Trophoblast cell (in vitro differentiated cells and primary cell): ENCODE measurements around the gene LDB2.
A peak's percentile ranks its signal among the peaks of the same experiment; 100 is the strongest.

Experiments
- DNase-seq, 2 donors: peaks; one replicate each; pipeline ENCODE4 v3.0.0-alpha.2; 2016
- H2AFZ ChIP-seq: 2 replicates; pipeline ENCODE4 v1.6.1; 2013; ENCODE audit warnings: low read length, moderate library complexity, mild to moderate bottlenecking; ENCODE audit not compliant: insufficient read depth, poor library complexity
- H2AK5ac ChIP-seq: 2 replicates; pipeline ENCODE4 v1.6.1; 2013; ENCODE audit warnings: mild to moderate bottlenecking, low read length
- H2BK120ac ChIP-seq: 2 replicates; pipeline ENCODE4 v1.6.1; 2013; ENCODE audit warnings: low read length, mild to moderate bottlenecking, moderate library complexity; ENCODE audit not compliant: insufficient read depth, poor library complexity
- H2BK12ac ChIP-seq: 2 replicates; pipeline ENCODE4 v1.6.1; 2013; ENCODE audit warnings: mild to moderate bottlenecking, low read length, moderate library complexity
- H2BK5ac ChIP-seq: 2 replicates; pipeline ENCODE4 v1.6.1; 2013; ENCODE audit warnings: low read length, low read depth, moderate library complexity, mild to moderate bottlenecking; ENCODE audit not compliant: poor library complexity
- H3K14ac ChIP-seq: 2 replicates; pipeline ENCODE4 v1.6.1; 2013; ENCODE audit warnings: mild to moderate bottlenecking, low read length
- H3K18ac ChIP-seq: 2 replicates; pipeline ENCODE4 v1.6.1; 2013; ENCODE audit warnings: mild to moderate bottlenecking, low read length
- H3K23ac ChIP-seq: 2 replicates; pipeline ENCODE4 v1.6.1; 2013; ENCODE audit warnings: low read length
- H3K27ac ChIP-seq: 2 replicates; pipeline ENCODE4 v1.5.1; 2013; ENCODE audit warnings: low read depth, mild to moderate bottlenecking, inconsistent platforms, low read length, moderate library complexity
- H3K27me3 ChIP-seq: 2 replicates; pipeline ENCODE4 v1.6.1; 2013; ENCODE audit warnings: inconsistent platforms, mild to moderate bottlenecking, low read length, moderate library complexity; ENCODE audit not compliant: insufficient read depth
- H3K36me3 ChIP-seq, 2 experiments: 1 replicate in 1 of 2; 2 replicates in 1 of 2; pipeline ENCODE4 v1.6.1; 2013; ENCODE audit warnings: low read length in 2 of 2, mild to moderate bottlenecking in 2 of 2, moderate library complexity in 1 of 2; ENCODE audit not compliant: insufficient read depth in 2 of 2, control insufficient read depth in 1 of 2
- H3K4ac ChIP-seq: 2 replicates; pipeline ENCODE4 v1.6.1; 2013; ENCODE audit warnings: low read depth, mild to moderate bottlenecking, low read length, moderate library complexity
- H3K4me1 ChIP-seq, 2 experiments: 1 replicate in 1 of 2; 2 replicates in 1 of 2; pipeline ENCODE4 v1.6.1; 2013; ENCODE audit warnings: low read length in 2 of 2, mild to moderate bottlenecking in 2 of 2, moderate library complexity in 1 of 2; ENCODE audit not compliant: insufficient read depth in 2 of 2, control insufficient read depth in 1 of 2
- H3K4me2 ChIP-seq: 2 replicates; pipeline ENCODE4 v1.6.1; 2013; ENCODE audit warnings: inconsistent platforms, mild to moderate bottlenecking, low read length, moderate library complexity
- H3K4me3 ChIP-seq: 2 replicates; pipeline ENCODE4 v1.5.1; 2013; ENCODE audit warnings: mild to moderate bottlenecking, low read depth, low read length, inconsistent platforms
- H3K79me1 ChIP-seq: one replicate; pipeline ENCODE4 v1.6.1; 2013; ENCODE audit warnings: low read length
- H3K79me2 ChIP-seq: 2 replicates; pipeline ENCODE4 v1.6.1; 2013; ENCODE audit warnings: low read length, mild to moderate bottlenecking; ENCODE audit not compliant: control insufficient read depth, insufficient read depth, poor library complexity
- H3K9ac ChIP-seq: 2 replicates; pipeline ENCODE4 v1.6.1; 2013; ENCODE audit warnings: mild to moderate bottlenecking, low read length
- H3K9me3 ChIP-seq: 2 replicates; pipeline ENCODE4 v1.6.1; 2013; ENCODE audit warnings: low read depth, mild to moderate bottlenecking, control low read depth, inconsistent platforms, low read length; ENCODE audit not compliant: insufficient read depth
- H4K12ac ChIP-seq: 2 replicates; pipeline ENCODE4 v1.6.1; 2013; ENCODE audit warnings: low read depth, mild to moderate bottlenecking, low read length, moderate library complexity
- H4K8ac ChIP-seq: 2 replicates; pipeline ENCODE4 v1.6.1; 2013; ENCODE audit warnings: low read depth, mild to moderate bottlenecking, low read length, moderate library complexity
- H4K91ac ChIP-seq: one replicate; pipeline ENCODE4 v1.6.1; 2013; ENCODE audit warnings: low read depth, mild to moderate bottlenecking, low read length, moderate library complexity
- WGBS: extraction: QIAGEN DNeasy Blood & Tissue Kit; methylation state at CpG from one replicate; pipeline ENCODE4 v1.1.7; 2013; ENCODE audit warnings: missing lambda C conversion rate; ENCODE audit not compliant: insufficient read length, insufficient coverage; ENCODE audit errors: extremely low coverage; 5-methylcytosine and 5-hydroxymethylcytosine counted together

The LDB2 gene

DNA sequence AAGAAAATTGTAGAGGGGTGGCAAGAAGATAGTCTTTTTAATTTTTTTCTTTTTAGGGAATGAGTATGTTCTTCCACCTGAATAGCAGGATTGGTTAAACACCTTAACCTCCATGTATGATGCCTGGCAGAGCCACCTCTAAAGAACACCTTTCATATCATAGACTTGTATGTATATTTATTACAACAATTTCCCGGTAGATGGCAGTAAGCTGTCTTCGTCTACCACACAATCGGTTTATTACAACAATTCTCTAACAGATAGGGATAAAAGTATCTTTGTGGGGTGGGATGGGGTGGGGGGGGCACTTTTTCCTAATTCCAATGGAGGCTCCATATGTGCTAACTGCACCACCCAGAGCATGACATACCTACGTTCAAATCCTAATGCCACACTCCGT is 255.5 kb downstream of the LDB2 start:
- H3K18ac ChIP-seq = no peak overlapping the region
- peak in 1 of 2 donors; percentile 16 for DNase-seq
- H3K79me1 ChIP-seq = no peaks in the 10 kb centered on the region
- no peak overlapping the region for H2BK120ac ChIP-seq
- no peak overlapping the region for H3K23ac ChIP-seq
- no peak overlapping the region for H2BK12ac ChIP-seq
- H4K12ac ChIP-seq = no peak overlapping the region
- no peak overlapping the region for H2AFZ ChIP-seq
- no peak overlapping the region for H2BK5ac ChIP-seq
- no peak overlapping the region for H3K4me3 ChIP-seq
- H3K79me2 ChIP-seq = no peaks in the 10 kb centered on the region
- H3K27ac ChIP-seq = no peak overlapping the region
- no peaks in the 10 kb centered on the region for H3K36me3 ChIP-seq
- H4K91ac ChIP-seq = no peak overlapping the region
- H3K9me3 ChIP-seq = no peaks in the 10 kb centered on the region
- H3K9ac ChIP-seq = no peak overlapping the region
- no peak overlapping the region for H4K8ac ChIP-seq
- H2AK5ac ChIP-seq = no peak overlapping the region
- H3K4me2 ChIP-seq = no peak overlapping the region
- no peaks in the 10 kb centered on the region for H3K4me1 ChIP-seq
- H3K14ac ChIP-seq = no peak overlapping the region
- no CpG with 5 or more reads among the region's 5 CpGs for WGBS
- no peak overlapping the region for H3K4ac ChIP-seq
- no peaks in the 10 kb centered on the region for H3K27me3 ChIP-seq

DNA sequence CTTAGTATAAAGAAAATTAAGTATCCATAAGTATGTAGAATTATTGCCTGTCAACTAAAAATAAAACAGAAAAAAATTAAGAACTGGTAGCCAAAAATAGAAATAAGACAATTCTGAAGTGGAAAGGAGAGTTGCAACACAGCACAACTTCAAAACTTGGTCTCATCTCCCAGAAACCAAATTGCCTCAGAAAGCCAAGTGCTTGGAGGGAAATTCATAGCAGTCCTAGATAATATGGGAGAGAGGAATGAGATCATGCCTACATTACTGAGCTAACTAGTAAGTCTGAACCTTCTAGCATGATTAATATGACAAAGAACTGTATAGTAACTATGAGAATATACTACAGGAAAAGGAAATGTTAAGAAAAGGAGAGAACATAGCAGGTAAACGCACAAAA is 256.5 kb downstream of the LDB2 start:
- no peak overlapping the region for H3K27ac ChIP-seq
- H3K79me1 ChIP-seq = no peaks in the 10 kb centered on the region
- no CpG with 5 or more reads among the region's 1 CpG for WGBS
- H3K9me3 ChIP-seq = no peaks in the 10 kb centered on the region
- H2AFZ ChIP-seq = no peak overlapping the region
- no peaks in the 10 kb centered on the region for H3K27me3 ChIP-seq
- no peak overlapping the region for H2AK5ac ChIP-seq
- no peak overlapping the region for H2BK12ac ChIP-seq
- no peak overlapping the region for H2BK5ac ChIP-seq
- H3K23ac ChIP-seq = no peak overlapping the region
- H3K4me1 ChIP-seq = no peaks in the 10 kb centered on the region
- H3K79me2 ChIP-seq = no peaks in the 10 kb centered on the region
- no peak overlapping the region for H4K91ac ChIP-seq
- no peak overlapping the region for H3K14ac ChIP-seq
- no peak overlapping the region for H4K8ac ChIP-seq
- no peak overlapping the region for H2BK120ac ChIP-seq
- H4K12ac ChIP-seq = no peak overlapping the region
- H3K18ac ChIP-seq = no peak overlapping the region
- no peak overlapping the region for H3K9ac ChIP-seq
- H3K4ac ChIP-seq = no peak overlapping the region
- DNase-seq = peak in 1 of 2 donors; percentile 19
- no peak overlapping the region for H3K4me3 ChIP-seq
- no peak overlapping the region for H3K4me2 ChIP-seq
- H3K36me3 ChIP-seq = no peaks in the 10 kb centered on the region

DNA sequence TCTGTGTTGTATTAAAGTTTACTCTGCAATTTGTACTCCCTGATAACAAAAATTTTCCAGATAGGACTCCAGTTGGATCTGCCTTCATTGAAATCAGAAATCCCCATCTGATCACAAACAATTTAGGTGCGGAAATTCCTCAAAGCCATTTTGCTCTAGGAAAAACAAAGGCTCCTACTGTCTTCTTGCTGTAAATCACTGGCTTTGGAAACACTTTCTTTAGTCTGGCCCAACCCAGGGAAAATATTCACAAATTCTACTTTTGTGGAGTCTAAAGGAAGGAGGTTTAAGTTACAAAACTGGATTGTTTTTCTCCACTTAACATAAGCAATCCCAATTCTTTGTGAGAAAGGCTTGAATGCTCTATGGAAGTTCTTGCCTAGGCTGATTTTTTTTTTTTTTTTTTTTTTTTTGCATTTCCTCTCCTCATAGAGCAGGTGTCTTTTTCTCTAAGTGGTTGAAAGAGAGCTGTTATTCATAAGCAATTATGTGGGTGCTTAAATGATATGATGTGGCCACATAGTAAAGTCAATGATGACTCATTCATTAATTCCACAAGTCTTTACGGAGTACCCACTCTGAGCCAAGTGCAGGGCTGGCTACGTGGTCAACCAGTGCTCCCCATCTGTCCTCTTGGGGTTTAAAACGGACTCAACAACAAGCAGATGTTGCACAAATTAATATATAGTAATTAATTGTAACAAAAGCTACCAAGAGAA is 261.4 kb downstream of the LDB2 start:
- Histone ChIP-seq H2AK5ac (no peak overlapping the region), H3K18ac (no peak overlapping the region), H4K8ac (no peak overlapping the region), H3K14ac (no peak overlapping the region), H3K79me2 (no peaks in the 10 kb centered on the region), H3K23ac (no peak overlapping the region), H3K79me1 (no peaks in the 10 kb centered on the region), H4K12ac (no peak overlapping the region), H2AFZ (no peak overlapping the region), H3K27ac (no peak overlapping the region), H3K27me3 (no peaks in the 10 kb centered on the region), H3K9me3 (no peaks in the 10 kb centered on the region), H3K4me1 (no peaks in the 10 kb centered on the region), H4K91ac (no peak overlapping the region), H2BK5ac (no peak overlapping the region), H2BK12ac (no peak overlapping the region), H3K9ac (no peak overlapping the region), H2BK120ac (no peak overlapping the region), H3K4me3 (no peak overlapping the region), H3K36me3 (no peaks in the 10 kb centered on the region), H3K4ac (no peak overlapping the region), H3K4me2 (no peak overlapping the region)
- no peak for DNase-seq
- no CpG with 5 or more reads among the region's 4 CpGs for WGBS

DNA sequence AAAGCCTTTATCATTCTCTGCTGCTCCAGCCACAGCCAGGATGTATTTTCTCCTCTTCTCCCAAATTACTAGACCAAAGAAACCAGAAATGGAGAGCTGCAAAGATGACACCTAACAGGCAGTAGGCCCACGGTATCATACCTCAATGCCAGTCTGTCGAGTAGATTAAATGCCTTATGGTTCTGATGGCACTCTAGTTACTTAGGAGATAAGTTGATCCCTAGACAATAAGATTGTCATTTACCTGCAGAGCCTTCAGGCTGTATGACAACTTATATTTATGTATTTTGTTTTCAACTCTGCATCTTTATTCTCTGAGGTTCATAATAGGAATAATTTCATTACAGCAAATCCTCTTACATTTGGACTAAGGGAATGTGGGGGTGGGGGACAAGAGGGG is 262.1 kb downstream of the LDB2 start:
- Histone ChIP-seq H2BK12ac (no peak overlapping the region), H4K12ac (no peak overlapping the region), H3K36me3 (no peaks in the 10 kb centered on the region), H3K14ac (no peak overlapping the region), H3K27ac (no peak overlapping the region), H3K4me3 (no peak overlapping the region), H3K23ac (no peak overlapping the region), H3K79me2 (no peaks in the 10 kb centered on the region), H3K9me3 (no peaks in the 10 kb centered on the region), H3K18ac (no peak overlapping the region), H3K27me3 (no peaks in the 10 kb centered on the region), H3K4ac (no peak overlapping the region), H3K79me1 (no peaks in the 10 kb centered on the region), H2BK5ac (no peak overlapping the region), H3K9ac (no peak overlapping the region), H3K4me2 (no peak overlapping the region), H3K4me1 (no peaks in the 10 kb centered on the region), H4K91ac (no peak overlapping the region), H4K8ac (no peak overlapping the region), H2AK5ac (no peak overlapping the region), H2BK120ac (no peak overlapping the region), H2AFZ (no peak overlapping the region)
- no peak for DNase-seq
- no CpG with 5 or more reads among the region's 2 CpGs for WGBS
